ELR (cell line): ENCODE data around the gene ZNF436.
"Not testable (repeated sequence)": the region's sequence is repeated elsewhere in the genome, so short reads cannot be mapped to it uniquely, and the experiment has no call there.

Experiments
- DNase-seq: peaks from one replicate; pipeline ENCODE4 v3.0.0-alpha.2; 2015; ENCODE audit warnings: low read depth

ZNF436 gene

GRCh38 chr1:23366598-23366997 is 3.0 kb downstream of the ZNF436 start:
- no peak for DNase-seq

- DNase-seq: no peak
Measured at GRCh38 chr1:23366146-23366545, 3.5 kb downstream of the ZNF436 start.

GRCh38 chr1:23362218-23362713 is 7.4 kb downstream of the ZNF436 start:
- no peak for DNase-seq

- no peak for DNase-seq
Measured at GRCh38 chr1:23358310-23358875, 11.2 kb downstream of the ZNF436 start.

GRCh38 chr1:23357138-23357908 is 12.3 kb downstream of the ZNF436 start:
- no peak for DNase-seq

GRCh38 chr1:23356471-23357137 is 13.0 kb downstream of the ZNF436 start:
- no peak for DNase-seq

GRCh38 chr1:23354245-23354644 is 15.4 kb downstream of the ZNF436 start:
- peak; percentile 14 for DNase-seq

GRCh38 chr1:23352096-23352695 is 17.4 kb downstream of the ZNF436 start:
- no peak for DNase-seq

GRCh38 chr1:23345920-23346319 is 23.7 kb downstream of the ZNF436 start:
- no peak for DNase-seq

GRCh38 chr1:23344987-23345472 is 24.6 kb downstream of the ZNF436 start:
- DNase-seq: no peak

- DNase-seq: peak; percentile 100
Measured at GRCh38 chr1:23344111-23344986, 25.3 kb downstream of the ZNF436 start, which contains the start of gene HNRNPR. Gene HNRNPR, minus strand, starts transcription at chr1:23344284. Its CDS starts 3,276 bp downstream, at chr1:23341008.

GRCh38 chr1:23343221-23344110 is 26.2 kb downstream of the ZNF436 start:
- DNase-seq: peak; percentile 88

- peak; percentile 11 for DNase-seq
Measured at GRCh38 chr1:23341931-23342692, 27.5 kb downstream of the ZNF436 start.

- DNase-seq: no peak
Measured at GRCh38 chr1:23339632-23340031, 30.0 kb downstream of the ZNF436 start.

- no peak for DNase-seq
Measured at GRCh38 chr1:23337869-23338268, 31.8 kb downstream of the ZNF436 start.

GRCh38 chr1:23331713-23332112 is 37.9 kb downstream of the ZNF436 start:
- no peak for DNase-seq

- DNase-seq: no peak
Measured at GRCh38 chr1:23330846-23331245, 38.8 kb downstream of the ZNF436 start.

GRCh38 chr1:23325393-23325792 is 44.2 kb downstream of the ZNF436 start:
- no peak for DNase-seq

GRCh38 chr1:23322770-23323169 is 46.9 kb downstream of the ZNF436 start:
- DNase-seq: no peak

- DNase-seq: not testable (repeated sequence)
Measured at GRCh38 chr1:23310280-23310679, 59.4 kb downstream of the ZNF436 start.
